Stimulated activated CD8-positive, alpha-beta memory T cell treated with anti-CD3 and anti-CD28 coated beads, Interleukin-7, amount 100 ng/mL, for 24 hours (primary cell): Measurements from ENCODE around the gene GRIK4.

Experiments used
- DNase-seq: peaks from one replicate; pipeline ENCODE4 v3.0.0-alpha.2; 2020; ENCODE audit warnings: low read depth

The GRIK4 gene

GRCh38 chr11:120510406-120511115, 987 bp upstream of the GRIK4 start:
- no peak for DNase-seq

DNA sequence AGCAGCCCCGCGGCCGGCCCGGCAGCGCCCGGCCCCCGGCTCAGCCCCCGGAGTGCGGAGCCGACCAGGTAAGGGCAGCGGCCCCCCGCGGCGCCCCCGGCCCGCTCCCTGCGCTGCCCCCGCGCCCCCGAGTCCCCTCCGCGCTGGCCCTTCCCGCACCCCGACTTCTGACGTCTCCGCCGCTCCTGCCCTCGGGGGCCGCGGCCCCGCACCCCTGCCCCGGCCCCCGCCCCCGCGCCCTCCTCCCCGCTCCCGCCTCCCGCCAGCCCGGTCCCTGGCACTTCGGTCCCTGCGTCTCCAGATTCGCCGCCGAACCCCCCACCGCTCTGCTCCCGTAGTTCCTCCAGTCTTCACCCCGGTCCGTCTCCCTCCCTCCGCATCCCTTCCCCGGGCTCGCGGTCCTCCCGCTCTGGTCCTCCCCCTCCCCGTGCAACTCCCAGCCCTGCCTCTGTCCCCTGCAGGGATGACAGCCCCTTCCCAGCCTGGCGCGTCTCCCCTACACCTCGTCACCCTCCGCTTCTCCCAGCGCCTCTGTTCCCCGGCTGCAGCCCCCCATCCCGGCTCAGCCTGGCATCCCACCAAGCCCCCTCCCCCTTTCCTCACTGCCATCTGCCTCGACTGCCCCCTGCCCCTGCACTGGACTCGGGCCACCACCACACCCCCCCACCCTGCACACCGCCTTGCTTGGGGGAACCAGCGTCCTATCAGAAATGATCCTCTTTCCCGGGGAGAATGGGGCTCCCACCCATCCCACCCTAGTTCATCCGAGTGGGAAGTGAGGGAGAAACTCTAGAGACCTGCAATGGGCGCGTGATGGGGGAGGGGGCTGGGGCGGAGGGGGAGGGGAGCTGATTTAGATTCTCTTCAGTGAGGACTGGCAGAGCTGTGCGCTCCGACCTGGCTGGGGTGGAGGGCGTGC, 531 bp downstream of the GRIK4 start:
- no peak for DNase-seq

GRCh38 chr11:120512739-120513435, 1.3 kb downstream of the GRIK4 start:
- no peak for DNase-seq

DNA sequence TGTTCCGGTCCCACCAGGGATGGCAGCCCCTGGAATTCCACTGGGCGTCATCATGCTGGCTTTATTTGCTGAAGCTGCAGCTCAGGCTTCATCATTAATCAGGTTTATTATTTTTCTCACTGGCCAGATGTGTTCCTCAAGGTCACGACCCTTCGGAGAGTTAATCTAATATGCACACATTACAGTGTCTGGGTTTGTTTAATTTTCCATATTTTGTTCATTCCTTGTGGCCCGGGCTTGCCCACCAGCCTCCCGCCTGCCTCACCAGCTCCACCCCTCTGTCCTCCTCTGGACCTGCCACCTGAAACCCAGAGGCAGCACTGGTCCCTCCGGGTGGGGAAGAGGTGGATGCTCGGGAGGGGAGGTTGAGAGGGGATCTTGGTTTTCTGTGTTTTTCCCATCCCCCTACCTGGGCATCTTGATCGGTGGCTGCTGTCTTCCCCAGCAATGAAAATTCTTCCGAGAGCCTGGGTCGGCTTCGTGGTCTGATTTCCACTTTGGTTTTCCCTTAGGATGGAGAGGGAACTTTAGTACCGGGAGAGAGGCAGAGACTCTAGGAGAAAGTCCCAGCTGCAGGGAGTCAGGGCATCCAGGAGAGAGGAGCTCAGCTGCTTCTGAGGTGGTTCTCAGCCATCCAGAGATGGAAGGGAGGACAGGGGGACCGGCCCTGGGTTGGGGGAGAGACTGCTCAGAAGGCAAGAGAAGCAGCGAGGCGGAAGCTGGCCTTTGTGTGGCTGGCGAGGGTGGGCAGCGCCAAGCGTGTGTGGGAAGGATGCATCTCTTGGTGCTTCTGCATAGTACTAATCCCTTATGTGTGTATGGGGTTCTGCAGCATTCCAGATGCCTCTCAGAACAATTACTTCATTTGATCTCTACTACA, 2.1 kb downstream of the GRIK4 start:
- DNase-seq: no peak

- no peak for DNase-seq
These were observed 3.1 kb downstream of the GRIK4 start for GRCh38 chr11:120514541-120515121.

- no peak for DNase-seq
These were observed 3.7 kb downstream of the GRIK4 start for GRCh38 chr11:120515186-120515723.

- no peak for DNase-seq
These were observed 5.2 kb downstream of the GRIK4 start for GRCh38 chr11:120516461-120517389.

DNA sequence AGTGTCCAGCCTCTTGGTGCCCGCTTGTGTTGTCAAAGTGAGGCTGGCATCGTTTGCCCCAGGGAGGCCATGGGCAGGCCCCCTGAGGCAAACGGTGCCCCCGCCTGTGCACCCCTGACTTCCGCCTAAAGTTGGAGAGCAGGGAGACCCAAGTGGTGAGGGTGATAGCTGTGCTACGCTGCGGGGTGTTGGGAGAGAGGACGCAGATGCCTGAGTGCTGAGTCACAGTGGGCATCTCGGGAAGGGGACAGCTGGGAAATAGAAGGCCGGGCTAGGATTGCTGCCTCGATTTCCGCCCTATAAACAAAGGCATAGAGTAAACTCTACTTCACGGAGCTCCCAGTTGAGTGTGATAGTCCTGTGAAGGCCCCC, 5.8 kb downstream of the GRIK4 start:
- no peak for DNase-seq

- DNase-seq: no peak
These were observed 6.3 kb downstream of the GRIK4 start for GRCh38 chr11:120517801-120518291.

DNA sequence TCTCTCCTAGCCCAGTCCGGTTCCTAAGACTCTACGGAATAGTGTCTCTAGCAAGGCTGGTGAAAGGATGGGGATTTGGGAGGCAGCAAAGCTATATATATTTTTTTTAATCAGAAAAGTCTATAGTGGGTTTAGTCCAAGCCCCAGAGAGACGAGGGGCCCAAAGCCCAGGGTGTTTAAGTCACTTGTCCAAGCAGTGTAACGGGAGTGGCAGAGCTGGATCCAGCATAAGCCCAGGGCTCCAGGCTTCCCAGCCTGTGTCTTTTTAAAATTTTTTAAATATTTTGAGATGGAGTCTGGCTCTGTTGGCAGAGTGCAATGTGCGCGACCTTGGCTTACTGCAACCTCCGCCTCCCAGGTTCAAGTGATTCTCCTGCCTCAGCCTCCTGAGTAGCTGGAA, 6.8 kb downstream of the GRIK4 start:
- DNase-seq: no peak

DNA sequence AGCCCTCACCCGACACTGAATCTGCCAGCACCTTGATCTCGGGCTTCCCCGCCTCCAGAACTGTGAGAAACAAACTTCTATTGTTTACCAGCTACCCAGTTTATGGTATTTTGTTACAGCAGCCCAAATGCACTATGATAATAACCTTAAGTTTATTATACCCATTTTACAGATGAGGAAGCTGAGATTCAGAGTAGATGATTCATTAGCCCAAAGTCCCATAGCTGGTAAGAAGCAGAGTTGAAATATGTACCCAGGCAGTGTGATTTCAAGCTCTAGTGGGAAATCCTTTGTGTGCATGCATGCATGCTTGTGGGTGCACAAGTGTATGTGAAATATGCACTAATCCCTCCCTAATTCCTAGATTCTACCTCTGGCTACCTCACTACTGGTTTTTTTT, 7.9 kb downstream of the GRIK4 start:
- DNase-seq: no peak

DNA sequence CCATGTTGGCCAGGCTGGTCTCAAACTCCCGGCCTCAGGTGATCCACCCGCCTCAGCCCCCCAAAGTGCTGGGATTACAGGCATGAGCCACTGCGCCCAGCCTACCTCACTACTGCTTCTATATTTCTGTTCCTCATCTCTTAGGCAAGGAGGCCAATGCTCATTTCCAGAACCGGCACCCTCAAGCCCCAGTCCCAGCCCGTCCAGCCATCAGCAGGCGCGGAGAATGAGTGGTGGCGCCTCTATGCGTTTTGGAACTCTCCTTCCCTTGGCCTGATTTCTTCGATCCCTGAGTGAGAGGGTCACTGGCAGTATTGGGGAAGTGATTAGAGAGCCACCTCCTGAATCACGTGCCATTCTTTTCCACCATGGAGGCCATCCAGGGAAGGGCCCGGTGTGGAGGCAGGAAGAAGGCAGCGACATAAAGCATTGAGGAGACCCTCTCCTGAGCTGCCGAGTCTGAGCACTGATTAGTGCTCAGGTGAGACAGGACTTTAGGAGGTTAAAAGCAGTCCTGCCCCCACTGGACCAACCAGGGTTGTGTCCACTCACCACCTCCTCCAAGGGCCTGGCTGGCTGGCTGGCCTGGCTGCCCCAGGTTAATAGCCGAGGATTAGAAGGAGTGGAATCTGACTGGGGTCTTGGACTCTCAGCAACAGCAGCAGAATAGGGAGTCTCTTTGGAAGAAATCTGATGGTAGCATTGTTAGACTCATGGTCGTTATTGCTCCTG, 8.7 kb downstream of the GRIK4 start:
- no peak for DNase-seq

GRCh38 chr11:120521176-120521575, 9.6 kb downstream of the GRIK4 start:
- no peak for DNase-seq

DNA sequence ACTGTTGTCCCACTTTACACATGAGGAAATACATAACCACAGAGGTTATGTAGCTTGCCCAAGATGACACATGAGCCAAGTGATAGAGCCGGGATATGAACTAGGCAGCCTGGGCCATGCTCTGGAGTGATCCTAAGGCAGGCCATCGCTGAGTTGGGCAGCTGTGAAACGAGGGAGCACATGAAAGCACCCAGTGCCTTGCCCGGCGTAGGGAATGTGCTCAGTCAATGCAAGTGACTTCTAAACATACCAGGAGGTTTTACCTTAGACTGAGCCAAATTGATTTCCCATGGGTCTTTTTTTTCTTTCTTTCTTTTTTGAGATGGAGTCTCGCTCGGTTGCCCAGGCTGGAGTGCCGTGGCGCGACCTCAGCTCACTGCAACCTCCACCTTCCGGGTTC, 10.5 kb downstream of the GRIK4 start:
- DNase-seq: no peak

GRCh38 chr11:120522736-120523135, 11.2 kb downstream of the GRIK4 start:
- DNase-seq: no peak

DNA sequence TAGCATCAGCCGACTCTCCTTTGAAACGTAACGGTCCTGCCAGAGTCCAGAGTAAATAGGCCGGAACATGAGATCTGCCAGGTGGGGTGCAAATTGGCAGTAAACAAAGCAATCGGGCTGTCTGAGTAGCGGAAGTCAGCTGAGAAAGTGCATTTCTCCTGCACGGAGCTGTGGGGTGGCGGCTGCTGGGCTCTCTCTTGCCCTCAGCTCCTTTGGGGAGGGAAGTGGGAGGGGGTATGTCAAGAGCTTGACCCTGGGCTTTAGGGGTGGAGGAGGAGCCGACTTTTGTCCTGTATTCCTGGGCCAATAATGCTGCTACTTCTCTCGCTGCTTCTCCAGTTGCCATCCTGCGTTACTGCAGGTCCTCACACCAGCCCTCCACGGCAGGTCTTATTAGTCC, 11.6 kb downstream of the GRIK4 start:
- DNase-seq: no peak

DNA sequence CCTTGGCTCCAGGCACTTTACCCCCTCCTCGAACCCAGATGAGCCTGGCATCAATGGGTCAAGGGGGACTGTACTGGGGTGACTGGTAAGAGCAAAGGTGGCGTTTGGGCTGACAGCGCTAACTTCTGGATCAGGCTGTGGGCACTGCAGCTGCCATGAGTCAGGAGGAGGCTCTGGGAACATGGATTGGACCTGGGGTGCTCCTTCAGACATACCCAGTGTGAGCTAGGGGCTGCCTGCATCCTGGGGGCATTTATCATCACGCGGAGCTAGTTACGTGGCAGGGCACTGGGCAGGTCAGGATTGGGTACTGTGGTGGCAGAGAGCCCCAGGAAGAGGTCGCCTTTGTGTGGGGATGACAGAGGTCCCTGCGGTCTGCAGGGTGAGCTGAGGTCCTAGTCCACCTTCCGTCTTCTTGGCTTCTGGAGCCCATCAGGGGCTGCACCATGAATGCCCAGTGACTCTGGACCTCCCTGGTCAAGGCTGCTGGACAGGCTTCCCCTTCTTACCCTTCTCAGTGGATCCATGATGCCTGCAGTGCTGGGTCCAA, 13.1 kb downstream of the GRIK4 start:
- DNase-seq: no peak

DNA sequence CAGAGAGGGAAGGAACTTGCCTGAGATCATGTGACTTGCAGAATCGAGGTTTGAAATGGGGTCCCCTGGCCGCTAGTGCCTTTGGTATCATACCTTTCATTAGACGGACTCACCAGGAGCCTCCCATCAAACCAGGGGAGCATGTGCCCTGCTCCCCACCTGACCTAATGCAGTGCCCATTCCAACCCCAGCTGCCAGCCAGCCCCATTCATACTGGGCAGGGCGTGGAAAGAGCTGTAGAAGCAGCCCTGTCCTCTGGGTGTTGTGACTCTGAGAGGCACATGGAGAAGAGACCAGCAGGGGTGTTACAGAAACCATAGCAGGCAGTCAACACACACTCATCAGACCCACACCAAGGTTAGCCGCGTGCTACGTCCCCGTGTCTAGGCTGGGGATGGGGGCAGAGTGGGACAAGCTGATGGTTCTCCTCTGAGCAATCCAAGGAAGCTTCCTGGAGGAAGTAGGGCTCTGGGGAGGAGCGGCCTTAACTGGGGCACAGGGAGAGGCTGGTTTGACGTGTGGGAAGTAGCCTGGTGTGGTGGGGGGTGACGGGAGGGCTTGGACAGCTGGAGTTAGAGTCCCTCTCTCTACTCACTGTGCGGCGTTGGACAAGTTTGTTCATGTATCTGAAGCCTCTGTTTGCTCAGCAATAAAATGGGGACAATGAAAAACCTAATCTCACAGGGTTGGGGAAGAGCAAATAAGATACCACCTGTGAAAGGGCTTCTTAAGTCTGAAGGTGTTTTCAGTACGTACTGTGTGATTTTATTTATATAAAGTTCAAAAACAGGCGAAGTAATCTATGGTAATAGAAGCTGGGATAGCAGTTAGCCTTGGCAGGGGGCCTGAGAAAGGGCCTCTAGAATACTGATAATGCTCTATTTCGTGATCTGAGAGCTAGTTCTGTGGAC, 14.0 kb downstream of the GRIK4 start:
- DNase-seq: no peak
